Fibroblast of the conjunctiva (primary cell): Measurements from ENCODE around the gene TPI1.

Source experiments
- DNase-seq: peaks from one replicate; pipeline ENCODE4 v3.0.0-alpha.2; 2010; ENCODE audit warnings: low read depth

TPI1 gene

GRCh38 chr12:6867413-6868210 lies at the start of gene TPI1:
Gene TPI1 (plus strand): TSS chr12:6867531. CDS start chr12:6867567, 36 bp downstream.
- DNase-seq = peak; percentile 65

- no peak for DNase-seq
Measured at GRCh38 chr12:6817662-6818157, 49.6 kb upstream of the TPI1 start.

- no peak for DNase-seq
Measured at GRCh38 chr12:6818222-6818621, 49.1 kb upstream of the TPI1 start.

- DNase-seq = no peak
Measured at GRCh38 chr12:6818645-6819044, 48.7 kb upstream of the TPI1 start.

- DNase-seq = no peak
Measured at GRCh38 chr12:6819106-6820030, 48.0 kb upstream of the TPI1 start.

GRCh38 chr12:6820166-6820565 lies 47.2 kb upstream of the TPI1 start:
- DNase-seq = no peak

- no peak for DNase-seq
Measured at GRCh38 chr12:6821591-6822425, 45.5 kb upstream of the TPI1 start, which contains the start of gene GPR162. Gene GPR162 (plus strand): TSS chr12:6821821. CDS start chr12:6823899, 2,078 bp downstream.

- no peak for DNase-seq
Measured at GRCh38 chr12:6822426-6823135, 44.8 kb upstream of the TPI1 start.

GRCh38 chr12:6823182-6824084 lies 43.9 kb upstream of the TPI1 start:
- no peak for DNase-seq

GRCh38 chr12:6824085-6824775 lies 43.1 kb upstream of the TPI1 start:
- DNase-seq = no peak

GRCh38 chr12:6824901-6825381 lies 42.4 kb upstream of the TPI1 start:
- DNase-seq = no peak

GRCh38 chr12:6825398-6826124 lies 41.8 kb upstream of the TPI1 start:
- peak; percentile 80 for DNase-seq

GRCh38 chr12:6826125-6826733 lies 41.1 kb upstream of the TPI1 start:
- DNase-seq = no peak

GRCh38 chr12:6826734-6827436 lies 40.4 kb upstream of the TPI1 start:
- DNase-seq = no peak

- peak; percentile 65 for DNase-seq
Measured at GRCh38 chr12:6827437-6827911, 39.9 kb upstream of the TPI1 start.

GRCh38 chr12:6827982-6828780 lies 39.1 kb upstream of the TPI1 start, which contains the start of gene P3H3:
Gene P3H3 (plus strand): TSS chr12:6828407. CDS start chr12:6828441, 34 bp downstream.
- no peak for DNase-seq
